H9 (cell line): ENCODE measurements around the gene DHRS1. TPM values are rescaled to one million over a fixed set of nuclear protein-coding genes. Genes with fewer than 3 reads are reported as not detected.

Experiments
- DNase-seq: peaks from one replicate; pipeline ENCODE4 v3.0.0-alpha.2; 2017
- H2AFZ ChIP-seq: one replicate; pipeline ENCODE4 v1.6.1; 2013; ENCODE audit warnings: mild to moderate bottlenecking, low read length, control low read depth, moderate library complexity
- H2AK5ac ChIP-seq: 2 replicates; pipeline ENCODE4 v1.6.1; 2013; ENCODE audit warnings: low read length, control low read depth, mixed read lengths; ENCODE audit not compliant: insufficient read length
- H2BK120ac ChIP-seq: one replicate; pipeline ENCODE4 v1.6.1; 2013; ENCODE audit warnings: low read depth, mild to moderate bottlenecking, low read length, control low read depth, inconsistent platforms; ENCODE audit not compliant: poor library complexity, severe bottlenecking
- H2BK12ac ChIP-seq: 2 replicates; pipeline ENCODE4 v1.6.1; 2013; ENCODE audit warnings: low read length, control low read depth, mixed read lengths, low read depth; ENCODE audit not compliant: insufficient read length
- H2BK15ac ChIP-seq: 2 replicates; pipeline ENCODE4 v1.6.1; 2013; ENCODE audit warnings: low read depth, low read length, control low read depth
- H2BK20ac ChIP-seq: one replicate; pipeline ENCODE4 v1.6.1; 2013; ENCODE audit warnings: low read depth, mild to moderate bottlenecking, low read length, control low read depth, inconsistent platforms; ENCODE audit not compliant: poor library complexity, severe bottlenecking
- H2BK5ac ChIP-seq: 2 replicates; pipeline ENCODE4 v1.6.1; 2013; ENCODE audit warnings: low read length, control low read depth, mixed read lengths; ENCODE audit not compliant: insufficient read length
- H3K14ac ChIP-seq: 2 replicates; pipeline ENCODE4 v1.6.1; 2013; ENCODE audit warnings: low read length, control low read depth; ENCODE audit not compliant: insufficient read depth
- H3K18ac ChIP-seq: 2 replicates; pipeline ENCODE4 v1.6.1; 2013; ENCODE audit warnings: low read depth, mild to moderate bottlenecking, mixed read lengths, low read length, control low read depth; ENCODE audit not compliant: insufficient read length
- H3K23ac ChIP-seq: 2 replicates; pipeline ENCODE4 v1.6.1; 2013; ENCODE audit warnings: low read length, control low read depth, mixed read lengths, low read depth; ENCODE audit not compliant: insufficient read length
- H3K23me2 ChIP-seq: 2 replicates; pipeline ENCODE4 v1.6.1; 2013; ENCODE audit warnings: low read depth, mild to moderate bottlenecking, mixed read lengths, low read length, control low read depth; ENCODE audit not compliant: insufficient read length, poor library complexity, severe bottlenecking
- H3K27ac ChIP-seq: 2 replicates; pipeline ENCODE4 v1.5.1; 2013; ENCODE audit warnings: low read length, control low read depth, mixed read lengths, low read depth; ENCODE audit not compliant: insufficient read length
- H3K27me3 ChIP-seq: 2 replicates; pipeline ENCODE4 v1.6.1; 2013; ENCODE audit warnings: low read length, control low read depth, inconsistent platforms; ENCODE audit not compliant: insufficient read depth
- H3K4ac ChIP-seq: 2 replicates; pipeline ENCODE4 v1.6.1; 2013; ENCODE audit warnings: low read depth, mild to moderate bottlenecking, control low read depth, inconsistent platforms, low read length, moderate library complexity
- H3K4me1 ChIP-seq: 2 replicates; pipeline ENCODE4 v1.6.1; 2013; ENCODE audit warnings: low read length, control low read depth, inconsistent platforms; ENCODE audit not compliant: insufficient read depth
- H3K4me2 ChIP-seq: 2 replicates; pipeline ENCODE4 v1.6.1; 2013; ENCODE audit warnings: low read length, control low read depth, mixed read lengths; ENCODE audit not compliant: insufficient read length, insufficient read depth
- H3K56ac ChIP-seq: 2 replicates; pipeline ENCODE4 v1.6.1; 2013; ENCODE audit warnings: low read depth, mild to moderate bottlenecking, mixed read lengths, low read length, control low read depth; ENCODE audit not compliant: insufficient read length
- H3K79me1 ChIP-seq: 2 replicates; pipeline ENCODE4 v1.6.1; 2013; ENCODE audit warnings: low read depth, mild to moderate bottlenecking, moderate library complexity, low read length, control low read depth, inconsistent platforms; ENCODE audit not compliant: insufficient read depth, poor library complexity, severe bottlenecking
- H3K79me2 ChIP-seq: 2 replicates; pipeline ENCODE4 v1.6.1; 2013; ENCODE audit warnings: low read length, control low read depth, inconsistent platforms; ENCODE audit not compliant: insufficient read depth
- H3K9ac ChIP-seq: 2 replicates; pipeline ENCODE4 v1.6.1; 2013; ENCODE audit warnings: low read length, control low read depth, mixed read lengths; ENCODE audit not compliant: insufficient read length; ENCODE audit errors: extremely low read depth
- H3K9me3 ChIP-seq: one replicate; pipeline ENCODE4 v1.6.1; 2013; ENCODE audit warnings: low read depth, low read length, inconsistent platforms; ENCODE audit not compliant: control insufficient read depth
- H3T11ph ChIP-seq: one replicate; pipeline ENCODE4 v1.6.1; 2013; ENCODE audit warnings: mild to moderate bottlenecking, low read length, control low read depth, inconsistent platforms
- H4K20me1 ChIP-seq: one replicate; pipeline ENCODE4 v1.6.1; 2013; ENCODE audit not compliant: control insufficient read depth, insufficient read length, insufficient read depth
- H4K5ac ChIP-seq: 2 replicates; pipeline ENCODE4 v1.6.1; 2013; ENCODE audit warnings: low read depth, mild to moderate bottlenecking, mixed read lengths, low read length, control low read depth; ENCODE audit not compliant: insufficient read length
- H4K8ac ChIP-seq: replicated peaks from 2 replicates; pipeline ENCODE4 v1.6.1; 2013; ENCODE audit warnings: low read length, control low read depth, mixed read lengths, low read depth; ENCODE audit not compliant: insufficient read length
- H4K91ac ChIP-seq: 2 replicates; pipeline ENCODE4 v1.6.1; 2013; ENCODE audit warnings: low read depth, mild to moderate bottlenecking, moderate library complexity, mixed read lengths, low read length, control low read depth; ENCODE audit not compliant: insufficient read length
- H3K27ac Mint-ChIP-seq, 3 experiments: 2 replicates in 2 of 3; 3 replicates in 1 of 3; pipeline ENCODE4 v1.8.0; 2020 to 2021; ENCODE audit warnings: mixed read lengths in 3 of 3, mild to moderate bottlenecking in 1 of 3, moderate library complexity in 1 of 3
- H3K27me3 Mint-ChIP-seq: 2 replicates; pipeline ENCODE4 v1.8.0; 2021; ENCODE audit warnings: low read depth, mild to moderate bottlenecking, moderate library complexity, mixed read lengths
- H3K36me3 Mint-ChIP-seq, 3 experiments: 2 replicates in 2 of 3; 3 replicates in 1 of 3; pipeline ENCODE4 v1.8.0; 2020 to 2021; ENCODE audit warnings: low read depth in 3 of 3, mixed read lengths in 3 of 3; ENCODE audit not compliant: insufficient read depth in 1 of 3
- H3K4me1 Mint-ChIP-seq, 2 experiments: 2 replicates each; pipeline ENCODE4 v1.8.0; 2020; ENCODE audit warnings: mixed read lengths in 2 of 2
- H3K4me3 Mint-ChIP-seq, 2 experiments: 2 replicates in 1 of 2; 3 replicates in 1 of 2; pipeline ENCODE4 v1.8.0; 2020 to 2021; ENCODE audit warnings: mild to moderate bottlenecking in 2 of 2, mixed read lengths in 2 of 2, moderate library complexity in 1 of 2
- H3K9me3 Mint-ChIP-seq, 2 experiments: 2 replicates in 1 of 2; 3 replicates in 1 of 2; pipeline ENCODE4 v1.8.0; 2020; ENCODE audit warnings: mild to moderate bottlenecking in 2 of 2, mixed read lengths in 2 of 2, moderate library complexity in 1 of 2
- CTCF ChIP-seq: fragments of 200-600 bp; sonication (generic); conservative IDR thresholded peaks from 3 replicates; pipeline ENCODE4 v1.8.0; 2021; ENCODE audit warnings: antibody characterized with exemption, mild to moderate bottlenecking
- WGBS: extraction: QIAGEN DNeasy Blood & Tissue Kit; methylation state at CpG from one replicate; pipeline ENCODE4 v1.1.7; 2013; ENCODE audit warnings: missing lambda C conversion rate, low lambda C conversion rate, mixed read lengths; ENCODE audit not compliant: insufficient read length; ENCODE audit errors: extremely low coverage; 5-methylcytosine and 5-hydroxymethylcytosine counted together
- total RNA-seq: library from RNA; stranded (reverse); gene quantifications from 2 replicates; pipeline ENCODE4 v1.2.1, GENCODE V29; 2021

The DHRS1 gene
- total RNA-seq, 1 experiment from 2014 or later: 19.1 TPM

DNA sequence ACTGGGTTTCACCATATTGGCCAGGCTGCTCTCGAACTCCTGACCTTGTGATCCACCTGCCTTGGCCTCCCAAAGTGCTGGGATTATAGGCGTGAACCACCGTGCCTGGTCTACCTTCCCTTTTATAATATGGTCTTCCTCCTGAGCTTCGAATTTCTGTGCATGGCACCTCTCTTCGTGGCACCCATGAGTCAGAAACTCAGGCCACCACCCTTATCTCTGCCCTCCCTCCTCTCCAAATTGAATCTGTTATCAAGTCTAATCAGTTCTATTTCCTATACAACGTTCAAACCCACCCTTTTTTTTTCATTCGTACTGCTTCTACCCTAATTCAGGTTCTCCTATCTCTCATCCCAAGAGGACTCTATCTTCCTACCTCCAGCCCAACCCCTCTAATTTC, 52.2 kb downstream of the DHRS1 start:
- Histone ChIP-seq H3K56ac (no peak overlapping the region), H2AK5ac (no peak overlapping the region), H4K5ac (no peak overlapping the region), H3K23me2 (no peaks in the 10 kb centered on the region), H3K79me2 (no peaks in the 10 kb centered on the region), H2BK20ac (no peak overlapping the region), H2BK15ac (no peak overlapping the region), H3K18ac (no peak overlapping the region), H2BK120ac (no peak overlapping the region), H2BK12ac (no peak overlapping the region), H3K14ac (no peak overlapping the region), H3K4ac (no peak overlapping the region), H4K8ac (no peak overlapping the region), H3K27ac (no peak overlapping the region), H3K4me1 (no peaks in the 10 kb centered on the region), H2BK5ac (no peak overlapping the region), H4K20me1 (no peaks in the 10 kb centered on the region), H3K9me3 (no peaks in the 10 kb centered on the region), H3K23ac (no peak overlapping the region), H3T11ph (no peak overlapping the region), H3K9ac (no peak overlapping the region), H2AFZ (no peak overlapping the region), H3K4me2 (no peak overlapping the region), H4K91ac (no peak overlapping the region), H3K79me1 (no peaks in the 10 kb centered on the region), H3K27me3 (no peaks in the 10 kb centered on the region)
- WGBS: 100% methylated on average over 2 of the region's 7 CpGs
- no peaks in the 10 kb centered on the region for H3K9me3 Mint-ChIP-seq
- H3K27ac Mint-ChIP-seq: no peak overlapping the region
- no peaks in the 10 kb centered on the region; a peak in 1 of 7 replicates for H3K36me3 Mint-ChIP-seq
- DNase-seq: no peak
- peaks cover 9% of the 10 kb centered on the region in 2 experiments for H3K4me1 Mint-ChIP-seq
- no peak overlapping the region for H3K4me3 Mint-ChIP-seq
- peaks cover 8% of the 10 kb centered on the region; the same call in 1 of the 2 replicates for H3K27me3 Mint-ChIP-seq
- TF ChIP-seq CTCF: no peak
